Retinal pigment epithelial cell (primary cell): ENCODE results near the gene RTTN.

ENCODE experiments used
- DNase-seq: peaks from one replicate; pipeline ENCODE4 v3.0.0-alpha.2; 2010; ENCODE audit warnings: low read depth
- H3K4me3 ChIP-seq: 2 replicates; pipeline ENCODE4 v1.5.1; 2011; ENCODE audit warnings: mild to moderate bottlenecking, low read length, control low read depth, moderate library complexity
- CTCF ChIP-seq: conservative IDR thresholded peaks from 2 replicates; pipeline ENCODE4 v1.5.1; 2011; ENCODE audit warnings: low read depth, low read length, control low read depth, inconsistent platforms

RTTN gene

GRCh38 chr18:70151614-70152013, 53.9 kb downstream of the RTTN start:
- no peak for TF ChIP-seq CTCF
- no peak for DNase-seq
- H3K4me3 ChIP-seq, result no peak overlapping the region

- TF ChIP-seq CTCF, result no peak
- no peak for DNase-seq
- no peak overlapping the region for H3K4me3 ChIP-seq
Measured at GRCh38 chr18:70149616-70150301, 55.7 kb downstream of the RTTN start.

DNA sequence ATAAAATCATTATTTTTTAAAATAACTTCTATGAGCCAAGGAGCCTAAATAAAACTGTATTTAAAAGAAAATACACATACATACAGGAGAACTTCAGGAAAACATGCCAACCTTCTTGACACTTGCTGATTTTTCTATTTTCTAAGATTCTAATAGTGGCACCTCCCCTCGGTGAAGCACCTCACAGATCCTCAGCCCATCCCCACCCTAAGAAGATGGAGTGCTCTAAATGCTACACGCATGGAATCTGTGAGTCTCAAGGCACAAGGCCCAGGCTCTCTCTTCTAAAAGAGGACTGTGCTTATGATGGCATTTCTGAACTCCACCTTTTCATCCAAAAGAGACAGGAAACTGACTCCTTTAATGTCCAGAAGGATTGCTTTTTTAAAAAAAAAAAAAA, 56.3 kb downstream of the RTTN start:
- no peak for DNase-seq
- no peak for TF ChIP-seq CTCF
- H3K4me3 ChIP-seq, result no peak overlapping the region

- H3K4me3 ChIP-seq, result no peak overlapping the region
- TF ChIP-seq CTCF, result no peak
- no peak for DNase-seq
Measured at GRCh38 chr18:70148039-70148938, 57.2 kb downstream of the RTTN start.

- no peak overlapping the region for H3K4me3 ChIP-seq
- no peak for DNase-seq
- TF ChIP-seq CTCF, result no peak
Measured at GRCh38 chr18:70146174-70146573, 59.3 kb downstream of the RTTN start.

- no peak for TF ChIP-seq CTCF
- DNase-seq, result no peak
- H3K4me3 ChIP-seq, result no peak overlapping the region
Measured at GRCh38 chr18:70142001-70142400, 63.5 kb downstream of the RTTN start.
